IPS-18a (cell line): Measurements from ENCODE around the gene WDHD1.
A peak's percentile ranks its signal among the peaks of the same experiment; 100 is the strongest.
"Not testable (repeated sequence)": the region's sequence is repeated elsewhere in the genome, so short reads cannot be mapped to it uniquely, and the experiment has no call there.

Experiments
- H3K27ac ChIP-seq: one replicate; pipeline ENCODE4 v1.5.1; 2013; ENCODE audit warnings: low read length
- H3K27me3 ChIP-seq: one replicate; pipeline ENCODE4 v1.6.1; 2013; ENCODE audit warnings: mild to moderate bottlenecking, low read length; ENCODE audit not compliant: control insufficient read depth, insufficient read depth
- H3K36me3 ChIP-seq: one replicate; pipeline ENCODE4 v1.6.1; 2013; ENCODE audit warnings: low read depth, low read length; ENCODE audit not compliant: control insufficient read depth
- H3K4me1 ChIP-seq: one replicate; pipeline ENCODE4 v1.6.1; 2013; ENCODE audit warnings: low read depth, low read length; ENCODE audit not compliant: control insufficient read depth
- H3K4me3 ChIP-seq: one replicate; pipeline ENCODE4 v1.5.1; 2013; ENCODE audit warnings: low read length
- H3K9ac ChIP-seq: one replicate; pipeline ENCODE4 v1.6.1; 2013; ENCODE audit warnings: mild to moderate bottlenecking, low read length, moderate library complexity
- H3K9me3 ChIP-seq: one replicate; pipeline ENCODE4 v1.6.1; 2013; ENCODE audit warnings: low read depth, low read length; ENCODE audit not compliant: control insufficient read depth

WDHD1 gene

GRCh38 chr14:55026793-55027561, at the start of gene WDHD1, which contains the start of gene SOCS4:
WDHD1 (minus strand) TSS chr14:55027099; CDS start chr14:55026787, 312 bp downstream.
SOCS4 (plus strand) TSS chr14:55027236; CDS start chr14:55043042, 15,806 bp downstream.
- peak within 1 kb of the TSS; percentile 83 for H3K4me3 ChIP-seq
- peaks cover 16% of the 10 kb centered on the region for H3K36me3 ChIP-seq
- H3K4me1 ChIP-seq, result peaks cover 28% of the 10 kb centered on the region
- H3K9me3 ChIP-seq, result no peaks in the 10 kb centered on the region
- H3K27ac ChIP-seq, result peak within 1 kb of the TSS; percentile 87
- no peaks in the 10 kb centered on the region for H3K27me3 ChIP-seq
- H3K9ac ChIP-seq, result peak within 1 kb of the TSS; percentile 98

- Histone ChIP-seq H3K9ac (no peak overlapping the region), H3K27me3 (no peaks in the 10 kb centered on the region), H3K9me3 (no peaks in the 10 kb centered on the region), H3K27ac (no peak overlapping the region), H3K36me3 (no peaks in the 10 kb centered on the region), H3K4me1 (peaks cover 6% of the 10 kb centered on the region), H3K4me3 (no peak overlapping the region)
Observed at GRCh38 chr14:55075628-55076175, 48.8 kb upstream of the WDHD1 start.

- H3K27ac ChIP-seq, result no peak overlapping the region
- H3K36me3 ChIP-seq, result no peaks in the 10 kb centered on the region
- no peaks in the 10 kb centered on the region for H3K27me3 ChIP-seq
- no peak overlapping the region for H3K9ac ChIP-seq
- peaks cover 6% of the 10 kb centered on the region for H3K4me1 ChIP-seq
- no peak overlapping the region for H3K4me3 ChIP-seq
- H3K9me3 ChIP-seq, result no peaks in the 10 kb centered on the region
Observed at GRCh38 chr14:55074662-55075061, 47.8 kb upstream of the WDHD1 start.

- Histone ChIP-seq H3K36me3 (no peaks in the 10 kb centered on the region), H3K9ac (no peak overlapping the region), H3K27ac (no peak overlapping the region), H3K4me1 (peaks cover 6% of the 10 kb centered on the region), H3K27me3 (no peaks in the 10 kb centered on the region), H3K9me3 (no peaks in the 10 kb centered on the region), H3K4me3 (no peak overlapping the region)
Observed at GRCh38 chr14:55073856-55074255, 47.0 kb upstream of the WDHD1 start.

GRCh38 chr14:55071870-55072640, 45.2 kb upstream of the WDHD1 start:
- Histone ChIP-seq H3K4me1 (peaks cover 6% of the 10 kb centered on the region), H3K4me3 (no peak overlapping the region), H3K36me3 (no peaks in the 10 kb centered on the region), H3K9me3 (no peaks in the 10 kb centered on the region), H3K9ac (no peak overlapping the region), H3K27ac (no peak overlapping the region), H3K27me3 (no peaks in the 10 kb centered on the region)

- Histone ChIP-seq H3K27me3 (no peaks in the 10 kb centered on the region), H3K36me3 (peaks cover 5% of the 10 kb centered on the region), H3K9ac (no peak overlapping the region), H3K4me1 (peaks cover 6% of the 10 kb centered on the region), H3K9me3 (no peaks in the 10 kb centered on the region), H3K4me3 (no peak overlapping the region), H3K27ac (no peak overlapping the region)
Observed at GRCh38 chr14:55070981-55071411, 44.1 kb upstream of the WDHD1 start.

- Histone ChIP-seq H3K36me3 (peaks cover 45% of the 10 kb centered on the region), H3K4me3 (no peak overlapping the region), H3K27ac (no peak overlapping the region), H3K9me3 (no peaks in the 10 kb centered on the region), H3K27me3 (no peaks in the 10 kb centered on the region), H3K9ac (no peak overlapping the region), H3K4me1 (no peaks in the 10 kb centered on the region)
Observed at GRCh38 chr14:55066223-55066622, 39.3 kb upstream of the WDHD1 start.

- Histone ChIP-seq H3K9ac (no peak overlapping the region), H3K4me3 (no peak overlapping the region), H3K27ac (no peak overlapping the region), H3K9me3 (no peaks in the 10 kb centered on the region), H3K27me3 (no peaks in the 10 kb centered on the region), H3K4me1 (no peaks in the 10 kb centered on the region), H3K36me3 (peaks cover 45% of the 10 kb centered on the region)
Observed at GRCh38 chr14:55065411-55065810, 38.5 kb upstream of the WDHD1 start.

- H3K4me3 ChIP-seq, H3K27me3 ChIP-seq, H3K4me1 ChIP-seq, H3K27ac ChIP-seq, H3K9me3 ChIP-seq, H3K9ac ChIP-seq: not testable (repeated sequence)
- H3K36me3 ChIP-seq, result peaks cover 45% of the 10 kb centered on the region
Observed at GRCh38 chr14:55064896-55065295, 38.0 kb upstream of the WDHD1 start.

- Histone ChIP-seq H3K9ac (no peak overlapping the region), H3K27ac (no peak overlapping the region), H3K9me3 (no peaks in the 10 kb centered on the region), H3K36me3 (peaks cover 56% of the 10 kb centered on the region), H3K27me3 (no peaks in the 10 kb centered on the region), H3K4me1 (no peaks in the 10 kb centered on the region), H3K4me3 (no peak overlapping the region)
Observed at GRCh38 chr14:55062517-55063351, 35.8 kb upstream of the WDHD1 start.

GRCh38 chr14:55059333-55059732, 32.4 kb upstream of the WDHD1 start:
- H3K9me3 ChIP-seq, result no peaks in the 10 kb centered on the region
- H3K9ac ChIP-seq, result no peak overlapping the region
- no peak overlapping the region for H3K27ac ChIP-seq
- peaks cover 40% of the 10 kb centered on the region for H3K36me3 ChIP-seq
- H3K4me1 ChIP-seq, result no peaks in the 10 kb centered on the region
- no peaks in the 10 kb centered on the region for H3K27me3 ChIP-seq
- H3K4me3 ChIP-seq, result no peak overlapping the region
